ENCODE data around the gene IMMP2L.

The IMMP2L gene

GRCh38 chr7:110766864-110767263, 795.4 kb downstream of the IMMP2L start:
- DNase-seq, result peak; percentile 63

GRCh38 chr7:110764852-110765251, 797.4 kb downstream of the IMMP2L start:
- DNase-seq, result no peak

- DNase-seq, result peak; percentile 23
Measured at GRCh38 chr7:110762546-110763225, 799.6 kb downstream of the IMMP2L start.

GRCh38 chr7:110760341-110760740, 802.0 kb downstream of the IMMP2L start:
- DNase-seq, result no peak

GRCh38 chr7:110759069-110759468, 803.2 kb downstream of the IMMP2L start:
- no peak for DNase-seq

GRCh38 chr7:110754649-110755048, 807.6 kb downstream of the IMMP2L start:
- no peak for DNase-seq

GRCh38 chr7:110750931-110751605, 811.2 kb downstream of the IMMP2L start:
- no peak for DNase-seq

- no peak for DNase-seq
Measured at GRCh38 chr7:110733221-110733620, 829.1 kb downstream of the IMMP2L start.

- DNase-seq, result no peak
Measured at GRCh38 chr7:110724811-110725210, 837.5 kb downstream of the IMMP2L start.

GRCh38 chr7:110721395-110721794, 840.9 kb downstream of the IMMP2L start:
- DNase-seq, result no peak

- DNase-seq, result no peak
Measured at GRCh38 chr7:110720626-110721025, 841.7 kb downstream of the IMMP2L start.

- DNase-seq, result no peak
Measured at GRCh38 chr7:110719741-110720140, 842.6 kb downstream of the IMMP2L start.

- DNase-seq, result no peak
Measured at GRCh38 chr7:110718503-110719205, 843.6 kb downstream of the IMMP2L start.

GRCh38 chr7:110704225-110704624, 858.1 kb downstream of the IMMP2L start:
- DNase-seq, result no peak

GRCh38 chr7:110698576-110698975, 863.7 kb downstream of the IMMP2L start:
- no peak for DNase-seq

- no peak for DNase-seq
Measured at GRCh38 chr7:110693344-110693743, 868.9 kb downstream of the IMMP2L start.

GRCh38 chr7:110688908-110689307, 873.4 kb downstream of the IMMP2L start:
- no peak for DNase-seq

- DNase-seq, result no peak
Measured at GRCh38 chr7:110685899-110686298, 876.4 kb downstream of the IMMP2L start.

- no peak for DNase-seq
Measured at GRCh38 chr7:110681941-110682340, 880.4 kb downstream of the IMMP2L start.

GRCh38 chr7:110677405-110677804, 884.9 kb downstream of the IMMP2L start:
- DNase-seq, result no peak

- DNase-seq, result no peak
Measured at GRCh38 chr7:110676785-110677184, 885.5 kb downstream of the IMMP2L start.

- no peak for DNase-seq
Measured at GRCh38 chr7:110675383-110676103, 886.7 kb downstream of the IMMP2L start.

- DNase-seq, result no peak
Measured at GRCh38 chr7:110673148-110673547, 889.1 kb downstream of the IMMP2L start.
